WERI-Rb-1 (cell line): Measurements from ENCODE around the gene ABL2.

Experiments
- DNase-seq: peaks from one replicate; pipeline ENCODE4 v3.0.0-alpha.2; 2020
- H3K27ac ChIP-seq: fragments of 250-450 bp; sonication (Bioruptor Pico); 2 replicates; pipeline ENCODE4 v1.5.1; 2020; ENCODE audit warnings: mild to moderate bottlenecking, moderate library complexity
- H3K27me3 ChIP-seq: fragments of 250-450 bp; sonication (Bioruptor Pico); 2 replicates; pipeline ENCODE4 v1.5.1; 2021; ENCODE audit warnings: mild to moderate bottlenecking, low read depth, moderate library complexity; ENCODE audit not compliant: insufficient read depth, severe bottlenecking
- H3K36me3 ChIP-seq: fragments of 250-450 bp; sonication (Bioruptor Pico); 2 replicates; pipeline ENCODE4 v1.5.1; 2020; ENCODE audit warnings: mild to moderate bottlenecking, moderate library complexity
- H3K4me3 ChIP-seq: 2 replicates; pipeline ENCODE4 v1.5.1; 2011; ENCODE audit warnings: low read depth, mild to moderate bottlenecking, control low read depth, low read length
- H3K9me3 ChIP-seq: fragments of 250-450 bp; sonication (Bioruptor Pico); 2 replicates; pipeline ENCODE4 v1.5.1; 2021; ENCODE audit warnings: mild to moderate bottlenecking, moderate library complexity; ENCODE audit not compliant: severe bottlenecking
- CTCF ChIP-seq: IDR thresholded peaks from 2 replicates; pipeline ENCODE4 v1.5.1; 2011; ENCODE audit warnings: low read depth, mild to moderate bottlenecking, control low read depth, inconsistent platforms, low read length

The ABL2 gene

GRCh38 chr1:179107706-179108629, 121.5 kb downstream of the ABL2 start:
- H3K27ac ChIP-seq: no peak overlapping the region; the same call in 1 of the 2 replicates
- DNase-seq: no peak
- H3K4me3 ChIP-seq: no peak overlapping the region
- H3K27me3 ChIP-seq: no peaks in the 10 kb centered on the region
- H3K9me3 ChIP-seq: no peaks in the 10 kb centered on the region
- peaks cover 68% of the 10 kb centered on the region for H3K36me3 ChIP-seq
- TF ChIP-seq CTCF: no peak

GRCh38 chr1:179105393-179105792, 124.1 kb downstream of the ABL2 start:
- Histone ChIP-seq H3K27me3 (no peaks in the 10 kb centered on the region), H3K36me3 (peaks cover 52% of the 10 kb centered on the region), H3K4me3 (no peak overlapping the region), H3K27ac (peak overlapping the region; percentile 40), H3K9me3 (no peaks in the 10 kb centered on the region)
- DNase-seq: peak; percentile 86
- TF ChIP-seq CTCF: peak; percentile 89

GRCh38 chr1:179104611-179105250, 124.7 kb downstream of the ABL2 start:
- H3K27ac ChIP-seq: peak overlapping the region; percentile 40

GRCh38 chr1:179103999-179104398, 125.5 kb downstream of the ABL2 start:
- H3K36me3 ChIP-seq: peaks cover 38% of the 10 kb centered on the region
- no peak overlapping the region for H3K27ac ChIP-seq
- H3K4me3 ChIP-seq: no peak overlapping the region
- no peaks in the 10 kb centered on the region for H3K27me3 ChIP-seq
- no peaks in the 10 kb centered on the region for H3K9me3 ChIP-seq
- TF ChIP-seq CTCF: no peak
- DNase-seq: no peak

More at GRCh38 chr1:179104611-179105250, 124.7 kb downstream of the ABL2 start:
- no peak for TF ChIP-seq CTCF
- Histone ChIP-seq H3K4me3 (no peak overlapping the region), H3K36me3 (peaks cover 46% of the 10 kb centered on the region), H3K9me3 (no peaks in the 10 kb centered on the region), H3K27me3 (no peaks in the 10 kb centered on the region)
- DNase-seq: no peak

GRCh38 chr1:179101566-179101965, 127.9 kb downstream of the ABL2 start:
- Histone ChIP-seq H3K4me3 (no peak overlapping the region), H3K36me3 (peaks cover 37% of the 10 kb centered on the region), H3K9me3 (no peaks in the 10 kb centered on the region), H3K27me3 (no peaks in the 10 kb centered on the region), H3K27ac (no peak overlapping the region)
- DNase-seq: no peak
- no peak for TF ChIP-seq CTCF
